Panc1 (cell line): Measurements from ENCODE around the gene BTK. TPM values are rescaled to one million over a fixed set of nuclear protein-coding genes. Genes with fewer than 3 reads are reported as not detected.

Experiments
- ATAC-seq: fragments of 200-7000 bp; cut with Tn5 transposase; 2 replicates; pipeline ENCODE4 v1.9.1; 2020; ENCODE audit warnings: mild to moderate bottlenecking, moderate library complexity
- BruUV-seq: library from RNA; stranded (reverse); fragments of 400-500 nt; replicated peaks from 2 replicates; lab custom pipeline; 2021; lab: Mats Ljungman, UMichigan
- CTCF ChIA-PET: fragments of 300-600 bp; sonication (Branson Sonifier 250); formaldehyde crosslinking; loops from one replicate; lab custom pipeline; 2022; ENCODE audit warnings: antibody characterized with exemption; lab: Charles Lee
- POLR2A ChIA-PET: fragments of 300-600 bp; sonication (Branson Sonifier 250); formaldehyde crosslinking; loops from one replicate; lab custom pipeline; 2022; ENCODE audit warnings: antibody characterized with exemption; lab: Charles Lee
- DNase-seq: peaks from one replicate; pipeline ENCODE4 v3.0.0-alpha.2; 2010; ENCODE audit warnings: low read depth, low spot score
- H3K27ac ChIP-seq: 2 replicates; pipeline ENCODE4 v1.5.1; 2011; ENCODE audit warnings: mild to moderate bottlenecking, low read length, inconsistent platforms
- H3K27me3 ChIP-seq: fragments of 200-500 bp; sonication (Bioruptor generic); 2 replicates; pipeline ENCODE4 v1.6.0; 2014; ENCODE audit warnings: low read length, inconsistent platforms; ENCODE audit not compliant: control insufficient read depth, insufficient read depth
- H3K36me3 ChIP-seq: fragments of 200-500 bp; sonication (Bioruptor generic); 2 replicates; pipeline ENCODE4 v1.5.1; 2014; ENCODE audit warnings: inconsistent platforms, mild to moderate bottlenecking, low read length, moderate library complexity; ENCODE audit not compliant: control insufficient read depth, insufficient read depth
- H3K4me1 ChIP-seq: 2 replicates; pipeline ENCODE4 v1.5.1; 2011; ENCODE audit warnings: inconsistent platforms, mild to moderate bottlenecking, low read length, moderate library complexity; ENCODE audit not compliant: control insufficient read depth, insufficient read depth
- H3K4me3 ChIP-seq, 2 experiments: 2 replicates each; pipeline ENCODE4 v1.5.1; 2011 to 2012; ENCODE audit warnings: low read depth in 2 of 2, low read length in 2 of 2, mild to moderate bottlenecking in 2 of 2, inconsistent platforms in 1 of 2, moderate library complexity in 1 of 2
- H3K9me3 ChIP-seq: fragments of 200-500 bp; sonication (Bioruptor generic); 2 replicates; pipeline ENCODE4 v1.5.1; 2014; ENCODE audit warnings: low read depth, mild to moderate bottlenecking, inconsistent platforms, low read length, moderate library complexity; ENCODE audit not compliant: control insufficient read depth, insufficient read depth
- CTCF ChIP-seq: fragments of 450-650 bp; IDR thresholded peaks from 2 replicates; pipeline ENCODE4 v1.5.1; 2017; ENCODE audit warnings: mild to moderate bottlenecking
- POLR2AphosphoS5 ChIP-seq: IDR thresholded peaks from 2 replicates; pipeline ENCODE4 v1.6.1; 2012; ENCODE audit warnings: mild to moderate bottlenecking, low read depth, low read length, moderate library complexity
- REST ChIP-seq, 2 experiments: IDR thresholded peaks; 2 replicates each; pipeline ENCODE4 v1.6.1; 2011 to 2012; ENCODE audit warnings: low read depth in 2 of 2, control low read depth in 1 of 2, low read length in 1 of 2, mild to moderate bottlenecking in 1 of 2, moderate library complexity in 1 of 2; ENCODE audit not compliant: insufficient read depth in 1 of 2
- SIN3A ChIP-seq: IDR thresholded peaks from 2 replicates; pipeline ENCODE4 v1.6.1; 2012; ENCODE audit warnings: low read depth, mild to moderate bottlenecking, low read length, moderate library complexity, borderline replicate concordance; ENCODE audit not compliant: insufficient read depth
- TCF7L2 ChIP-seq: IDR thresholded peaks from 2 replicates; pipeline ENCODE4 v1.6.1; 2011; ENCODE audit warnings: mild to moderate bottlenecking, low read depth, low read length, inconsistent platforms
- in situ Hi-C: cut with HindIII; loops from 2 replicates; pipeline ENCODE4 v1.10.0; 2016; ENCODE audit warnings: low sequenced_read_pairs, low pct_unique_long_range_greater_than_20kb
- intact Hi-C: fragments of 100-400 bp; cut with micrococcal nuclease; formaldehyde crosslinking; loops from one replicate; pipeline ENCODE4 v1.10.0; 2022; ENCODE audit not compliant: unreplicated experiment
- total RNA-seq: library from RNA; stranded (reverse); gene quantifications from one replicate; pipeline ENCODE4 v1.2.1, GENCODE V29; 2021; ENCODE audit not compliant: unreplicated experiment

Gene BTK
- total RNA-seq, 1 experiment from 2014 or later, result not detected

- Histone ChIP-seq H3K4me1 (no peaks in the 10 kb centered on the region), H3K36me3 (no peaks in the 10 kb centered on the region), H3K4me3 (no peak overlapping the region), H3K27me3 (peaks cover 4% of the 10 kb centered on the region; the same call in 1 of the 2 replicates), H3K27ac (no peak overlapping the region), H3K9me3 (no peaks in the 10 kb centered on the region)
- ChIA-PET POLR2A (no interaction called here), CTCF (no interaction called here)
- intact Hi-C loops (no loop called here), in situ Hi-C loops (no loop called here)
- no peak for DNase-seq
- ATAC-seq, result no peak
- no peak for TF ChIP-seq CTCF
- no peak for TF ChIP-seq TCF7L2
- no peak for TF ChIP-seq SIN3A
- no peak for TF ChIP-seq REST (IDR thresholded peaks at IDR 0.05; ENCODE audit: insufficient read depth in 1 of 2, low read depth in 2 of 2, low read length in 1 of 2)
- no peak for TF ChIP-seq POLR2AphosphoS5
- no TSS peak for BruUV-seq
Measured at GRCh38 chrX:101377547-101377946, 8.4 kb downstream of the BTK start.

- Histone ChIP-seq H3K4me3 (no peak overlapping the region), H3K4me1 (no peaks in the 10 kb centered on the region), H3K9me3 (no peaks in the 10 kb centered on the region), H3K27ac (no peak overlapping the region), H3K36me3 (no peaks in the 10 kb centered on the region), H3K27me3 (peaks cover 10% of the 10 kb centered on the region; the same call in 1 of the 2 replicates)
- BruUV-seq, result no TSS peak
- ChIA-PET POLR2A (no interaction called here), CTCF (no interaction called here)
- intact Hi-C loops (no loop called here), in situ Hi-C loops (no loop called here)
- no peak for DNase-seq
- ATAC-seq, result no peak
- TF ChIP-seq REST (IDR thresholded peaks at IDR 0.05; ENCODE audit: insufficient read depth in 1 of 2, low read depth in 2 of 2, low read length in 1 of 2), result no peak
- TF ChIP-seq SIN3A, result no peak
- TF ChIP-seq TCF7L2, result no peak
- TF ChIP-seq POLR2AphosphoS5, result no peak
- TF ChIP-seq CTCF, result no peak
Measured at GRCh38 chrX:101370888-101371504, 15.0 kb downstream of the BTK start.
